Dermis microvascular lymphatic vessel endothelial cell (primary cell): ENCODE data around the gene CBARP. TPM values are rescaled to one million over a fixed set of nuclear protein-coding genes. Genes with fewer than 3 reads are reported as not detected.
"Not testable (repeated sequence)": the region's sequence is repeated elsewhere in the genome, so short reads cannot be mapped to it uniquely, and the experiment has no call there.

Experiments
- DNase-seq, 2 donors: peaks; one replicate each; pipeline versions ENCODE4 v3.0.0 to v3.0.0-alpha.2; 2010; ENCODE audit warnings: low read depth in 2 of 2
- total RNA-seq: library from RNA; depleted of rRNA; stranded (reverse); fragments of >200 nt; gene quantifications from 2 replicates; pipeline ENCODE4 v1.2.1, GENCODE V29; 2014

Gene CBARP
- total RNA-seq, 1 donor from 2014 or later = 0.64 TPM

- peak in 1 of 2 donors; percentile 20 for DNase-seq
These were observed 22.7 kb downstream of the CBARP start for GRCh38 chr19:1214862-1215731.

- no peak for DNase-seq
These were observed 23.4 kb downstream of the CBARP start for GRCh38 chr19:1214299-1214861.

GRCh38 chr19:1213391-1214286, 24.2 kb downstream of the CBARP start:
- DNase-seq = peak; percentile 84 to 97

GRCh38 chr19:1211494-1212234, 26.1 kb downstream of the CBARP start:
- peak; percentile 87 to 89 for DNase-seq

GRCh38 chr19:1210227-1210538, 27.6 kb downstream of the CBARP start:
- no peak for DNase-seq

- not testable (repeated sequence) for DNase-seq
These were observed 29.0 kb downstream of the CBARP start for GRCh38 chr19:1208830-1209229.

GRCh38 chr19:1206864-1207450, 30.8 kb downstream of the CBARP start:
- DNase-seq = peak in 1 of 2 donors; percentile 23

- no peak for DNase-seq
These were observed 31.5 kb downstream of the CBARP start for GRCh38 chr19:1206150-1206863.

- peak; percentile 86 to 98 for DNase-seq
These were observed 32.4 kb downstream of the CBARP start, which contains the start of gene STK11 for GRCh38 chr19:1205114-1206099. Gene STK11 (plus strand): TSS chr19:1205778. CDS start chr19:1206914, 1,136 bp downstream.

GRCh38 chr19:1200614-1201013, 37.2 kb downstream of the CBARP start:
- not testable (repeated sequence) for DNase-seq

- DNase-seq = no peak
These were observed 38.3 kb downstream of the CBARP start for GRCh38 chr19:1199531-1199930.

- DNase-seq = peak in 1 of 2 donors; percentile 38
These were observed 48.4 kb downstream of the CBARP start for GRCh38 chr19:1189419-1189818.

GRCh38 chr19:1183543-1184172, 54.1 kb downstream of the CBARP start:
- peak; percentile 57 to 75 for DNase-seq

- no peak for DNase-seq
These were observed 55.1 kb downstream of the CBARP start for GRCh38 chr19:1182727-1183126.

GRCh38 chr19:1182068-1182467, 55.7 kb downstream of the CBARP start:
- DNase-seq = no peak

GRCh38 chr19:1181606-1182005, 56.2 kb downstream of the CBARP start:
- DNase-seq = no peak
